Stimulated activated CD4-positive, alpha-beta T cell treated with anti-CD3 and anti-CD28 coated beads, Interleukin-2, amount 100 ng/mL, for 48 hours (primary cell): ENCODE data around the gene PTGES3L.
"Not testable (repeated sequence)": the region's sequence is repeated elsewhere in the genome, so short reads cannot be mapped to it uniquely, and the experiment has no call there.

ENCODE experiments used
- DNase-seq, 2 donors: peaks; one replicate each; pipeline ENCODE4 v3.0.0-alpha.2; 2020

The PTGES3L gene

DNA sequence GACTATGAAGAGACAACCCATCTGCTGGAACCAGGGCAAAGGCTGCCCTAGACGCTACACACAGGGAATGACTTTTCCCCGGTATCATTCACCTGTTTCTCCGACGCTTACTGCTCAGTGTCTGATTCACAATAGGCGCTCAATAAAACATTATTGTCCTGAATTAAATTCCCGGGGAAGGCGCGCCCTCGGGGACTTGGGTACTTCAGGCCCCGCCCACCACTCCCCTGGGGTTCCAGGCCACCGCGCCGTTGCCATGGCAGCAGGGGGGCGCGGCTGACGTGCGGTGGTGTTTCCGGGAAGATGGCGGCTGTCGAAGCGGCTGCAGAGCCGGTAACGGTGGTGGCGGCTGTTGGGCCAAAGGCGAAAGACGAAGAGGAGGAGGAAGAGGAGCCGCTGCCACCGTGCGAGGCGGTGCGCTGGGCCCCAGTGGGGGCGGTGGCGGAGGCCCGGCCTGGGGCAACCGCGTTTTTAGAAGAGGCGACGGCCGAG lies 440 bp upstream of the PTGES3L start, which contains the start of gene RUNDC1:
TSS of gene RUNDC1 (plus strand) at position 292 of the 492 bp plus-strand sequence. CDS start at position 304, 12 bp downstream.
- peak; percentile 88 to 90 for DNase-seq

DNA sequence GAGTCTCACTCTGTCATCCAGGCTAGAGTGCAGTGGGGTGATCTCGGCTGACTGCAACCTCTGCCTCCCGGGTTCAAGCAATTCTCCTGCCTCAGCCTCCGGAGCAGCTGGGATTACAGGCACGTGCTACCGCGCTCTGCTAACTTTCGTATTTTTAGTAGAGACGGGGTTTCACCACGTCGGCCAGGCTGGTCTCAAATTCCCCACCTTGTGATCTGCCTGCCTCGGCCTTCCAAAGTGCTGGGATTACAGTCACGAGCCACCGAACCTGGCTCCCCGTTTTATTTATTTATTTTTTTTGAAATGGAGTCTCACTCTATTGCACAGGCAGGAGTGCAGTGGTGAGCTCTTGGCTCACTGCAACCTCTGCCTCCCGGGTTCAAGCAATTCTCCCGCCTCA lies 4.2 kb downstream of the PTGES3L start:
- not testable (repeated sequence) for DNase-seq

DNA sequence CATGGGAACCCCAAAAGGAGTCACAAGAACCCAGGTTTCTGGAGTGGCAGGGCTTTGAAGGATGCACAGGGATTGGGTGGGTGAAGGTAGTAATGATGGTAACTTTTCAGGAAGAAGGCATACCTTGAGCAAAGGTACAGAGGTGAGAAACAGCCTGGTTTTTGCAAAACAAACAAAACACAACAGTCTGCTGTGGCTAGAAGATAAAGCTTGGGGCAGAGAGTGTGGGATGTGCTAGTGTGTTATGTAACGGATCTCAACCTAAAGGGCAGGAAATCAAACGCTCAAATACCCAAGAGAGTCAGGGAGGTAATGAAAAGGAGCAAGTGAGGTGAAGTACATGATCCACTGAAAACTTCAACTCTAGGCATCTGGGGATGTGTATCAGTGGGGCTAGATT lies 4.6 kb downstream of the PTGES3L start:
- no peak for DNase-seq

DNA sequence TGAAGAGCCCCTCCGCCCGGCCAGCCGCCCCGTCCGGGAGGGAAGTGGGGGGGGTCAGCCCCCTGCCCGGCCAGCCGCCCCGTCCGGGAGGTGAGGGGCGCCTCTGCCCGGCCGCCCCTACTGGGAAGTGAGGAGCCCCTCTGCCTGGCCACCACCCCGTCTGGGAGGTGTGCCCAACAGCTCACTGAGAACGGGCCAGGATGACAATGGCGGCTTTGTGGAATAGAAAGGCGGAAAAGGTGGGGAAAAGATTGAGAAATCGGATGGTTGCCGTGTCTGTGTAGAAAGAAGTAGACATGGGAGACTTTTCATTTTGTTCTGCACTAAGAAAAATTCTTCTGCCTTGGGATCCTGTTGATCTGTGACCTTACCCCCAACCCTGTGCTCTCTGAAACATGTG lies 6.6 kb downstream of the PTGES3L start:
- DNase-seq, result not testable (repeated sequence)

DNA sequence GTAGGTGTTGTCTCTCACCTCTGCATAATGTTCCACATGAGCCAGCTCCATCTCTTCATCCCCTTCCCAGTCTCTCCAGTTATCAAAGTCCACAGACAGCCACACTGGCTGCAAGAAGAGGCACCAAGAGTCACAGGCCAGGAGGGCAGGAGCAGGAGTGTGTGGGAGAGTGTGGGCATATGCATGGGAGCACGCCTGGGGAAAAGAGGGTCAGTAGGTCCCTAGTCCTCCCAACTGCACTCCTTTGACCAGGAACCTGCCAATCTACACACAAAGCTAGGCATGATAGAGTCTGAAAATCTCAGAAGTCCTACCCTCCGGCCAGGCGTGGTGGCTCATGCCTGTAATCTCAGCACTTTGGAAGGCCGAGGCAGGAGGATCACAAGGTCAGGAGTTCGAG lies 8.3 kb downstream of the PTGES3L start:
- no peak for DNase-seq

DNA sequence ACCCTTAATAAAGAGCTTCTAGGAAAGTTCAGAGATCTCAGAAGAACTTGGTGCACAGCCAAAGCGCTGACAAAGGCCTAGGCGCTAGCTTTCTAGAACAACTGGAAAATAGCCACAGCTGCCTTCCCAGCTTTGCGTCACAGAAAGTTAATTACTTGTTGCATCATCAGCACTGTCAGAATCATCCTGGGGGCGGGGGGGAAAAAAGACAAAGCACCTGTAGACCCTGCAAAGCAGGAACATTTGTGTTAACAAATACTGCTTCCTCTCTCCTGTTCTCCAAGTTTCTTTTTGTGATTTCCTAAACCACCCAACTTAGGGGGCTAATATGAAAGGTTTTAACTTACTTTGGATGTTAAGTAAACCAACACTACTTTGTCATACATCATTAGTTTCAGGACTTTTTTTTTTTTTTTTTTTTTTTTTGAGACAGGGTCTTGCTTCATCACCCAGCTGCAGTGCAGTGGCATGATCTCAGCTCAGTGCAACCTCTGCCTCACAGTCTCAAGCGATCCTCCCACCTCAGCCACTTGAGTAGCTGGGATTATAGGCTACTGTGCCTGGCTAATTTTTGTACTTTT lies 10.8 kb downstream of the PTGES3L start:
- no peak for DNase-seq

DNA sequence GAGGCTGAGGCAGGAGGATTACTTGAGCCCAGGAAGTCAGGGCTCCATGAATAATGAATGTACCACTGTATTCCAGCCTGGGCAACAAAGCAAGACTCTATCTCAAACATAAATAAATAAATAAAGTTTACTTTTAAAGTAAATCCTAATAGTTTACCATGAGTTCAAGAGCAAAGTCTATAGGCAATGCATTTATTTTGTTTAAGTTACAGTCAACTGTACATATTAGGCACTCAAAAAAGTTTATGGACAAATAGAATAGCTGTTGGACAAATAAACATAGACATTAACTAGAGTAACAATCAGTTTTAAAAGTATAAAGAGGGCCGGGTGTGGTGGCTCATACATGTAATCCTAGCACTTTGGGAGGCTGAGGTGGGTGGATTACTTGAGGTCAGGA lies 12.0 kb downstream of the PTGES3L start:
- no peak for DNase-seq

DNA sequence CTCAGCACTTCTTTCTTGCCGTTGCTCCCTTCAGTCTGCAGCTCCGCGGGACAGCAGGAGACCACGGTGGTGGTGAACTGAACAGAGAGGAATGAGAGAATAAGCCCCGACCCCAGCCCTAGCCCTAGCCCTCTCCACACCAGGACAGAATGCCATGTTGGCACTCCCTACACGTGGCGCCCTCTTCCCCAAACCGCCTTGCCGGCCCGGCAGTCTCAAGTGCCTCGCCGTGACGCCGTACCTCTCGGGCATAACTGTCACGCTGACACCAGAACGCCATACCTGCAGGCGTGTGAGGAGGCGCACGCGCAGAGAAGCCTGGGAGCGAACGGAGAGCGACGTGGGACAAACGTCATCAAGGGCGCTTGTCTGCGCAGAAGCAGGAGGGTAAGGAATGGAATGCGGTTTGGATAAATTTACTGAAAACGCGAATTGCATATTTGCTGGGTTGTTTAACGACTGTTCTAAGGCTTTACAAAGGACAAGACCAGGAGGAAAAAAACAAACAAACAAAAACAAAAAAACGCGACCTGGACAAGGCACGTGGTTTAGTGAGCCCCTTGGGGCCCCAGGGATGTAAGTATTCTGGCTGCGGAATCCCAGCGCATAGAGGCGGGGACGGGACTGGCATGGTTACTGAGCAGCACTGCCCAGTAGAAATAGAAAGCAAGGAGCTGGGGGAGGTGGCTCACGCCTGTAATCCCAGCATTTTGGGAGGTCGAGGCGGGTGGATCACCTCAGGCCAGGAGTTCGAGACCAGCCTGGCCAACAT lies 15.5 kb downstream of the PTGES3L start, which contains the start of gene AARSD1:
TSS of gene AARSD1 (minus strand) at position 294 of the 772 bp plus-strand sequence. CDS start at position 280, 14 bp downstream.
- peak; percentile 83 to 85 for DNase-seq

DNA sequence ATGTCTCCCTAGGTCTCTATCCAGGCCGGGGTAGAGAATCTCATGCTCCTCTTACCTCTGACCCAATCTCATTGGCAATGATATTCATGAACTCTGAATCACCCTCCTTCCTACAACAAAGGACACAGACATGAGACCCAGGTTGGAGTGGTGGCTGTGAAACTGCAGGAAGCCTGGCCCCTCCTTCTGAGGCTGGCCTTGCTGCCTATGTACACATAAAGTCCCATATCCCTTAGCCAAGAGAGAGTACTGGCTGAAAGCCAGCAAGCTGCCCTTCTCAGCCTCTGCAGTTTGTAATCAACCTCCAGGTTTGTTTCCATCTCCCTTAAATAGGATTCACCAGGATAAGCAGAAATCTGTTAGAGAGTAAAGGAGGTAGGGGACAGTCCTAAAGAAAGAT lies 26.2 kb downstream of the PTGES3L start:
- DNase-seq, result no peak

DNA sequence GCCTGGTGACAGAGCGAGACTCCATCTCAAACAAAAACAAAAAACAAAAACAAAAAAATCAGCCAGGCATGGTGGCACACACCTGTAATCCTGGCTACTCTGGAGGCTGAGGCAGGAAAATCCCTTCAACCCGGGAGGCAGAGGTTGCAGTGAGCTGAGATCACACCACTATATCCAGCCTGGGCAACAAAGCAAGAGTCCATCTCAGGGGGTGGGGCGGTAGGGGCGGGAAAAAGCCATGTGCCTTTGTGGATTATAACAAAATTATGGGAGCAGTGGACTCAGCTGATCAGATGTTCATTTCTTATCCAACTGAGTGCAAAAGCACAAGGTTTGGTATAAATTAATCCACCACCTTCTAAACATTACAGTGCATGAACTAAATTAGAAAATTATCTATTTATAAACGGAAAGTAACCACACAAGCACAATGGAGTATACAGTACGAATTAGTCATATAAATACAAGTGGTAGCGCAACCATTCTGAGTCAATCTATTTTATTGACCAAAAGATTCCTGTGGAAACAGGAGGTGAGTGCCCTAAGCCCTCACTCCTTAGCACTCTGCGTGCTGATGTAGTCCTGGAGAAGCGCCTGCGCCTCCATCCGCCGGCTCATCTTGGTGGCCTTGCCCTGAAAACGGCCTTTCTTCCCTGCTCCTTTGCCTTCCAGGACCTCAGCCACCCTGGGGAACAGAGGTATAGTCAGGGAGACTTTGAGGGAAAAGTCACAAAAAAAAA lies 29.7 kb downstream of the PTGES3L start:
- DNase-seq, result no peak

DNA sequence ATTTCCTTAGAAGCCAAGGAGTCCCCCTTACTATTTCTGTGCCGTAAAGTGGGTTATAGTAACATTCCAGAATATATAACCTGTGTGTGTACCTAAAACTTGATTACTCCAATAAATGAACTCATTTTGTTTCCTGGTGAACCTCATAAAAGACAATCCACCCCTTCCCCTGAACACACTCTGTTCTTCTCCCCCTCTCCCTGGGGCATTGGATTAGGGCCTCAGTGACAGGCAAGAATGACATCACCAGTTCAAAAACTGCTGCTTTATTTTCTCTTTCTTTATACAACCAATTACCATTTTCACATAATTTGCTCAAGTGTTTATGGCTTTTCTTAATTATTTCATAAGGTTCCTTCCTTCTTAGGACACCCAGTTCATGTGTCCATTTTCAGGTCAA lies 33.1 kb downstream of the PTGES3L start:
- DNase-seq, result no peak

DNA sequence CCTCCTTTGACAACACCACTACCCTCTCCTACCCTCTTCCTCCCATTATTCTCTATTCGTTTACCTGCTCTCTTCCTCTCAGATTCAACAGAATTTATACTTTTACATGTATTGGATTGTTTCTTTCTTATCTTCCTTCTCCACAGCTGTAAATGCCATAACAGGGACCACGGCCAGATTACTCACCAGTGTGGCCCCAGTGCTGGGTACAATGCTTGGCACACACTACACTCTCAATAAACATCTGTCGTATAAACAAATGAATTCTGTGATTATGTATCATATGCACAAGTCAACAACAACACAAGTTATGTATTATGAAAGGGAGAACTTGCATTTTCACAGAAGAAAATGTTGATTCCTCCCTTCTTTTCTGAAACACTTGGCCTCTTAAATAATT lies 35.7 kb downstream of the PTGES3L start:
- no peak for DNase-seq

DNA sequence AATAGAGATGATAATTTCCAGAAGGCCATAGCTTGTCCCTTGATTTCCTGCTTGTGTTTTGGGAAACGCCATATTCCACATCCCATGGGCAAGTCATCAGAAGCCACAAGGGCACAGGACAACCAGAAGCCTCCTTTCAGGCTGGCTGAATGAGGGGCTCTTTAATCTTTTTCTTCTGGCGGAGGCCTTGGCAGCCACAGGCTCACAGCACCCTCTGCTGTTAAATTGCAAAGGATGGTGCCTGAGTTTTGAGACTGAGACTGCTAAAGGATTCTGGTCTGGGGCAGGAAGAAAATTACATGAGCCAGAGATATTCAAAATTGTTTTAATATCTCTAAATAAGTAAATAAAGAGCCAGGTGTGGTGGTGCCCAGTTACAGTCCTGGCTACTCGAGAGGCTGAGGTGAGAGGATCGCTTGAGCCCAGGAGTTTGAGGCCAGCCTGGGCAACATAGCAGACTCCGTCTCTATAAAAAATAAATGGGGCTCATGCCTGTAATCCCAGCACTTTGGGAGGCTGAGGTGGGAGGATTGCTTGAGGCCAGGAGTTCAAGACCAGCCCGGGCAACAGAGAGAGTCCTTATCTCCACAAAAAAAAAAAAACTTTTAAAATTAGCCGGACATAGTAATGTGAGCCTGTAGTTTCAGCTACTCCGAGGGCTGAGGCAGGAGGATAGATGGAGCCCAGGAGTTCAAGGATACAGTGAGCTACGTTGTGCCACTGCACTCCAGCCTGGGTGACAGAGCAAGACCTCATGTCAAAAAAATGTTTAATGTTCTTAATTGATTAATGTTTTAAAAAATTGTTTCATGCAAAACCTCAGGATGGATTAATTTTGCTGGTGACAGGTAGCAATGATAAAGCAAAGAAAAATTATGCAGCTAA lies 41.9 kb downstream of the PTGES3L start:
- DNase-seq, result peak; percentile 1 to 16

DNA sequence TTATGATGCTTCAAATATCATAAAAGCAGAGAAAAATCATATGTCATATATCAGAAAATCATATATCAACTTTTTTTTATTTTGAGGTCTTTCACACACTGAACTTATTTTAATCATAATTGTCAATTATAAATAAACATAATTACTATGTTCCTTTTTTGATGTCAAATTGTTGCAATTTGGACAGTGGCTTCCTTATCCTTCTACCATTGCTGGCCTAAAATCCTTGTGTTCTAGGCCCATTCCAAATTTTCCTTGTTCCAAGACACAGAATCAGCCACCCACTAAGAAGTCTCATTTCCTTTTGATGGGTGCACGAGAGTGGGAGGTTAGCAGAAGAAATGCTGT lies 50.4 kb downstream of the PTGES3L start:
- DNase-seq, result no peak

DNA sequence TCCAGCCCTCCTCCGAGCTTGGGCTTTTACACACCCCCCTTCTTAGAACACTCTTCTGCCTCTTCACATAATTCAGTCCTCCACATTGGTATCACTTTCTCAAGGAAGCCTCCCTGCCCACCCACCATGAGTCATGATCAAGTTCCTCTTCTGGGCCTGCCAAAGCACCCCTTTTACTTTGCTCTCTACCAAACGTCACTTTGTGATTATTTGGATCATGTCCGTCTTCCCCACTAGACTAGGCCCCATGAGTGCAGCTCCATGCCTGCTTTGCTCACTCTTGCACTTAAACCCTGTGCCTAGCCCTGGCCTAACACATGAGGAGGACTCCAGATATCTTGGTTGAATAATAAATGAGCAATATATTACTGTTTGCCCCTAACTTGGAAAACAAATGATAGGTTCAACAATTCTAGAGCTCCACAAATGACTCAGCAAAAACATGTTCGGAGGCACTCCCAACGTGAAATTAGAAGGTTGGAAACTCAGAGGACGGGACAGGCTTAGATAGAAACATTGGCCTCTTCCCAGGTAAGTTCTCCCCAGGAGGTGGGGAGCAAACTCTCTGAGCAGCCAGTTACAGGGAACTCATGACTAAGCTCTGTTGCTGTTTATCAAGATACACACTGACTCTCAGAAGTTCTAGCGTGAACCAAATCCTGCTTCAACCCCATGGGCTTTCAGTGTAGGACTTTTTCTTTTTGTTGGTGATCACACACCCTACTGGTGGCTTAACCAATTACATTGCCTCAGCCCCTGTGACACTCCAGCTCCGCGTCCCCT lies 51.0 kb downstream of the PTGES3L start:
- peak; percentile 16 to 19 for DNase-seq

DNA sequence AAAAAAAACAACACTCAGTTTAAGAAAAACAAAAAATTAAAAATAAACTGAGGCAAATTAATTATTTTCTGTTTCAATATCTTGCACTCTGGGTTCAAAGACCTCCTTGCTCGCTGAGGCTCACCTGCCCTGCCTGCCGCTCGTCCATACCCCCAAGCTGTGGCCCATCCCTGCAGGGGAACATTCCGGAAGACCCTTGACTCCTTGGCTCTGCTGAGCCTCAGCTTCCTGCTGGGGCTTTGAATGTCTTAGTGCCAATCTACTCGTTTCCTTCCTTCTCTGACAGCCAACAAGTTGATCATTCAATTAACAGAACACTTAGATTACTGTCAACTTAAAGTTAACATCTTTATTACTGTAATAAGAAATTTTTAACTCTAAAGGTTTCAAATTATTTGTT lies 55.0 kb downstream of the PTGES3L start:
- DNase-seq, result no peak

DNA sequence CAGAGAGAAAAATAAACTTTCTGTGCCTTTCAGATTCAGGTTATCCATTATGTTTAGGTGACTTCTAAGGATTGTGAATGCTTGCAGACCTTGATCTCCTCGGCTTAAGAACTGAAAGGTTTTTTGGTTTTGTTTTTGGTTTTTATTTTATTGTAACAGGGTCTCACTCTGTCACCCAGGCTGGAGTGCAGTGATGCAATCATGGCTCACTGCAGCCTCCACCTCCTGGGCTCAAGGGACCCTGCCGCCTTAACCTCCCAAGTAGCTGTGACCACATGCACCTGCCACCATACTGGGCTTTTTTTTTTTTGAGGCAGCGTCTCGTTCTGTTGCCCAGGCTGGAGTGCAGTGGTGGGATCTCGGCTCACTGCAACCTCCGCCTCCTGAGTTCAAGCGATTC lies 56.4 kb downstream of the PTGES3L start:
- DNase-seq, result not testable (repeated sequence)

DNA sequence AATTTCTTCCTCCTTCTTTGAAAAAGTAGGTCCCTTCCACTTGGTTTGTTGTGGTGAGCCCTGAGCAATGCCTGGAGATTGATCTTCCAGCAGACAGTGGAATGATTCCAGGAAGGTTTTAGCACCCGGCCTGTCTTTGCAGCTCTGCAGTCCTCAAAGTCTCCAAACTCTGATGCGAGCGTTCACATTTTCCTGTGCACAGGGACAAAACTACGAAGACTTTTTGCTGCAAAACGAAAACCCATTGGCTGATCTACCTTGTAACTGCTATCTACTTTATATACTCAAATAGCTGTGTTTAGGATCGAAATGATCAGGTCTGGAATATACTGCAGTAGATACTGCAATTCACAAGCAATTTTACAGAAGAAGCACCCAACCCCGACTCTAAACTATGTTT lies 57.6 kb downstream of the PTGES3L start:
- no peak for DNase-seq

DNA sequence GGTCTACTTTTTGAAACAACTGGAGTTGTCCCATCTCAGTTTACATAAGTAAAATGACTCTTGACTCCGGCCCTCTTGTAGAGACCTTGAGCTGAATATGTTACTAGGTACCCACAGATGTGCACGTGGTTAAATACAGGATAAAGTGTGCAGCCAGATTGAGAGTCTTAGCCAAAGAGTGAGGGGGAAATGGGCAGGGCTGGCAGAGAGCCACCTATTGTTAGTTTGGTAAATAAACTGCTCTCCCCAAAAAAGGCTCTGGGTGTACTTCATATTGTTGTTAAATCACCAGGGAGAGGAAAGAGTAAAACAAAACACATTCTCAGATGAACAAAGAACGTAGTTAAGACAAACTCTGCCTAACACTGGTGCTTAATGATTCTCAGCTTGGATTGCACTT lies 59.0 kb downstream of the PTGES3L start:
- no peak for DNase-seq

DNA sequence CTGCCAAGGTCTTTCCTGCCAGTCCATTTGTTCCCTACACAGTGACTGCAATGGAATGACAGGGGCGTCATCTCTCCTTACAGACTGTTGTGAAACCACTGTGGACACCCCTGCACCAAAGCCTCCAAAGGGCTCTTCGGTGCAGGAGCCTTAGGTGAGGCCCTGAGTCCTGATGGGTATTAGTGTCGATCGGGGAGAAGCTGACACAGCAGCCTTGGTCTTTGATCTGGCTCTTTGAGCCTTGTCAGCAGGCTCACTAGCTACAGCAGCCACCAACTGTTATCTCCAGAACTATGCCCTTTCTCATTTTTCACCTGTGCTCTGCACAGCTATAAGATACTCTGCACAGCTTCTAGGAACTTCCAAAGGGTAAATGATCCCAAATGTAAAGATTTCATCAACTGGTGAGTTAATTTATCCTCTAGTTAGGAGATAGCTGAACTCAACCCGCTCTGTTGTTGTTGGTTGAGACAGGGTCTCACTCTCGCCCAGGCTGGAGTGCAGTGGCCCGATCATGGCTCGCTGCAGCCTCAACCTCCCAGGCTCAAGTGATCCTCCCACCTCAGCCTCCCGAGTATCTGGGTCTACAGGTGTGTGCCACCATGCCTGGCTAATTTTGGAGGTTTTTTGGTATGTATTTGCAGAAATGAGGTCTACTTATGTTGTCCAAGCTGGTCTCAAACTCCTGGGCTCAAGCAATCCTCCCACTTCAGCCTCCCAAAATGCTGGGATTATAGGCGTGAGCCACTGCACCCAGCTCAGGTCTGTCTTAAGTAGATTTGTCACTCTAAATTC lies 59.6 kb downstream of the PTGES3L start:
- DNase-seq, result no peak

DNA sequence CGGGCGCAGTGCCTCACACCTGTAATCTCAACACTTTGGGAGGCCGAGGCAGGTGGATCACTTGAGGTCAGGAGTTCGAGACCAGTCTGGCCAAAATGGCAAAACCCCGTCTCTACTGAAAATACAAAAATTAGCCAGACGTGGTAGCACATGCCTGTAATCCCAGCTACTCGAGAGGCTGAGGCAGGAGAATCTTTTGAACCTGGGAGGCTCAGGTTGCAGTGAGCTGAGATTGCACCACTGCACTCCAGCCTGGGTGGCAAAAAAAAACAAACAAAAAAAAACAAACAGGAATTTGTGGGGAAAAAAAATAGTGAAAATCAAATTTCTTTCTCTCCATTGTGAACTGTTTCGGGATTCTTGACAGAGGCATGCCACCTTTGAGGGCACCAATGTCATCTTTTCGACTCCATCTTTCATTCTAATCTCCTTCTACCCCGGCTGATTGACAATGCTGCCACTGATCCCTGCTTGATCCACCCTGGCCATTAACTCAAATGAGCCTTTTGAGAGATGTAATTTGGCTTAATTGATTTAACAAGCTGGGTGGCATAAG lies 60.3 kb downstream of the PTGES3L start:
- DNase-seq, result not testable (repeated sequence)
